H1 (cell line): ENCODE measurements around the gene CDC42BPB. TPM values are rescaled to one million over a fixed set of nuclear protein-coding genes. Genes with fewer than 3 reads are reported as not detected.

Experiments used
- CTCF ChIA-PET: fragments of 300-600 bp; sonication (Branson Sonifier 250); formaldehyde crosslinking; loops from one replicate; lab custom pipeline; 2021; ENCODE audit not compliant: partially characterized antibody; lab: Charles Lee
- POLR2A ChIA-PET: fragments of 300-600 bp; sonication (Branson Sonifier 250); formaldehyde crosslinking; loops from one replicate; lab custom pipeline; 2021; ENCODE audit warnings: inconsistent platforms; ENCODE audit not compliant: partially characterized antibody; lab: Charles Lee
- DNase-seq, 2 experiments: peaks; one replicate each; pipeline versions ENCODE4 v3.0.0 to v3.0.0-alpha.2; 2010 to 2022; ENCODE audit warnings: low spot score in 2 of 2, low read depth in 1 of 2, mixed read lengths in 1 of 2
- FAIRE-seq: peaks from 2 replicates; lab custom pipeline; 2011; peaks lifted over from hg19 to GRCh38; lab: Jason Lieb, UNC
- H2AFZ ChIP-seq: 2 replicates; pipeline ENCODE4 v1.8.1; 2012; ENCODE audit warnings: low read length, inconsistent platforms
- H2AK5ac ChIP-seq: 2 replicates; pipeline ENCODE4 v1.6.1; 2013; ENCODE audit warnings: low read depth, low read length
- H2BK120ac ChIP-seq: replicated peaks from 2 replicates; pipeline ENCODE3; 2013; ENCODE audit warnings: low read depth, low read length, inconsistent platforms
- H2BK12ac ChIP-seq: 2 replicates; pipeline ENCODE4 v1.6.1; 2013; ENCODE audit warnings: low read depth, low read length
- H2BK15ac ChIP-seq: 2 replicates; pipeline ENCODE4 v1.6.1; 2013; ENCODE audit warnings: low read length
- H2BK20ac ChIP-seq: 2 replicates; pipeline ENCODE4 v1.6.1; 2013; ENCODE audit warnings: low read length
- H2BK5ac ChIP-seq: 2 replicates; pipeline ENCODE4 v1.6.1; 2013; ENCODE audit warnings: low read depth, low read length
- H3K14ac ChIP-seq: 2 replicates; pipeline ENCODE4 v1.6.1; 2013; ENCODE audit warnings: inconsistent platforms; ENCODE audit not compliant: insufficient read length
- H3K18ac ChIP-seq: 2 replicates; pipeline ENCODE4 v1.6.1; 2013; ENCODE audit warnings: low read length; ENCODE audit errors: extremely low read depth
- H3K23ac ChIP-seq: 2 replicates; pipeline ENCODE4 v1.6.1; 2013; ENCODE audit warnings: inconsistent platforms; ENCODE audit not compliant: insufficient read length
- H3K23me2 ChIP-seq: 2 replicates; pipeline ENCODE4 v1.6.1; 2013; ENCODE audit warnings: low read depth, low read length
- H3K27ac ChIP-seq: 2 replicates; pipeline ENCODE4 v1.6.1; 2011; ENCODE audit warnings: low read depth, low read length, inconsistent platforms
- H3K27me3 ChIP-seq, 4 experiments: replicated peaks in 1 of 4; 1 replicate in 1 of 4; 2 replicates in 3 of 4; pipeline versions ENCODE4 v1.6.1 to v1.8.1; 2011 to 2013; ENCODE audit warnings: low read length in 3 of 4, mild to moderate bottlenecking in 3 of 4, inconsistent platforms in 2 of 4, mixed read lengths in 2 of 4, moderate library complexity in 1 of 4; ENCODE audit not compliant: control insufficient read depth in 3 of 4, insufficient read depth in 3 of 4; ENCODE audit errors: extremely low read depth in 1 of 4
- H3K36me3 ChIP-seq, 4 experiments: 2 replicates each; pipeline versions ENCODE4 v1.6.1 to v1.8.1; 2011 to 2013; ENCODE audit warnings: mild to moderate bottlenecking in 4 of 4, low read length in 3 of 4, moderate library complexity in 2 of 4, control low read depth in 1 of 4, inconsistent platforms in 1 of 4; ENCODE audit not compliant: insufficient read depth in 4 of 4, control insufficient read depth in 2 of 4
- H3K4ac ChIP-seq: replicated peaks from 2 replicates; pipeline ENCODE3; 2013; ENCODE audit warnings: low read length, low read depth, mixed read lengths, inconsistent platforms; ENCODE audit not compliant: insufficient read length
- H3K4me1 ChIP-seq, 4 experiments: replicated peaks in 1 of 4; 1 replicate in 1 of 4; 2 replicates in 3 of 4; pipeline versions ENCODE4 v1.6.1 to v1.8.1; 2011 to 2013; ENCODE audit warnings: low read length in 3 of 4, inconsistent platforms in 2 of 4, mixed read lengths in 1 of 4; ENCODE audit not compliant: insufficient read depth in 4 of 4, control insufficient read depth in 3 of 4
- H3K4me2 ChIP-seq, 2 experiments: 2 replicates each; pipeline versions ENCODE4 v1.6.1 to v1.8.1; 2011 to 2013; ENCODE audit warnings: low read depth in 2 of 2, low read length in 2 of 2, control low read depth in 1 of 2, inconsistent platforms in 1 of 2, mild to moderate bottlenecking in 1 of 2; ENCODE audit not compliant: insufficient read depth in 1 of 2
- H3K4me3 ChIP-seq, 4 experiments: fragments of 200-600, 300-600 bp in 1 of 4; sonication (generic), shearing (Covaris generic), sonication (Bioruptor Twin) in 1 of 4; 2 replicates each; pipeline versions ENCODE4 v1.5.1 to v1.8.1; 2011 to 2016; ENCODE audit warnings: low read length in 4 of 4, low read depth in 3 of 4, control low read depth in 2 of 4, inconsistent platforms in 2 of 4, mild to moderate bottlenecking in 2 of 4, mixed read lengths in 1 of 4, moderate library complexity in 1 of 4; ENCODE audit not compliant: insufficient read depth in 2 of 4; ENCODE audit errors: extremely low read depth in 1 of 4
- H3K56ac ChIP-seq: replicated peaks from 2 replicates; pipeline ENCODE3; 2013; ENCODE audit warnings: low read depth, mild to moderate bottlenecking, mixed read lengths, low read length, inconsistent platforms; ENCODE audit not compliant: insufficient read length
- H3K79me1 ChIP-seq: 2 replicates; pipeline ENCODE4 v1.6.1; 2013; ENCODE audit warnings: low read depth, low read length, control low read depth
- H3K79me2 ChIP-seq, 2 experiments: 2 replicates each; pipeline versions ENCODE4 v1.6.1 to v1.8.1; 2012 to 2013; ENCODE audit warnings: low read length in 2 of 2, mild to moderate bottlenecking in 2 of 2, inconsistent platforms in 1 of 2; ENCODE audit not compliant: insufficient read depth in 2 of 2, control insufficient read depth in 1 of 2
- H3K9ac ChIP-seq, 4 experiments: replicated peaks in 1 of 4; 1 replicate in 1 of 4; 2 replicates in 3 of 4; pipeline versions ENCODE4 v1.6.1 to v1.8.1; 2011 to 2013; ENCODE audit warnings: low read depth in 3 of 4, low read length in 3 of 4, control low read depth in 2 of 4, mild to moderate bottlenecking in 2 of 4, moderate library complexity in 2 of 4, inconsistent platforms in 1 of 4; ENCODE audit errors: extremely low read depth in 1 of 4
- H3K9me3 ChIP-seq, 2 experiments: 2 replicates each; pipeline versions ENCODE4 v1.6.1 to v1.8.1; 2012 to 2013; ENCODE audit warnings: mild to moderate bottlenecking in 2 of 2, moderate library complexity in 2 of 2, control low read depth in 1 of 2, inconsistent platforms in 1 of 2, low read depth in 1 of 2, low read length in 1 of 2, mixed read lengths in 1 of 2; ENCODE audit not compliant: insufficient read depth in 2 of 2
- H4K20me1 ChIP-seq, 2 experiments: replicated peaks in 1 of 2; 2 replicates each; pipeline versions ENCODE3 to v1.8.1; 2011 to 2013; ENCODE audit warnings: inconsistent platforms in 2 of 2, low read length in 2 of 2, mild to moderate bottlenecking in 1 of 2; ENCODE audit not compliant: insufficient read depth in 2 of 2, control insufficient read depth in 1 of 2
- H4K5ac ChIP-seq: 2 replicates; pipeline ENCODE4 v1.6.1; 2013; ENCODE audit warnings: low read length, low read depth, mixed read lengths, inconsistent platforms; ENCODE audit not compliant: insufficient read length
- H4K8ac ChIP-seq: 2 replicates; pipeline ENCODE4 v1.8.0; 2013; ENCODE audit warnings: mild to moderate bottlenecking, moderate library complexity, low read length, inconsistent platforms; ENCODE audit not compliant: insufficient read depth; ENCODE audit errors: extremely low read depth
- H4K91ac ChIP-seq: replicated peaks from 2 replicates; pipeline ENCODE3; 2013; ENCODE audit warnings: low read length, mixed read lengths, inconsistent platforms; ENCODE audit not compliant: insufficient read length
- ASH2L ChIP-seq: fragments of 200-600, 300-600 bp; sonication (generic); IDR thresholded peaks from one replicate; pipeline ENCODE4 v1.7.1; 2017; ENCODE audit warnings: low read length
- CHD1 ChIP-seq: IDR thresholded peaks from 2 replicates; pipeline ENCODE4 v1.6.1; 2012; ENCODE audit warnings: low read depth, low read length, improper control_type of control experiment
- CHD2 ChIP-seq: IDR thresholded peaks from 2 replicates; pipeline ENCODE4 v1.6.1; 2012; ENCODE audit warnings: low read length, improper control_type of control experiment
- CREB1 ChIP-seq: IDR thresholded peaks from 2 replicates; pipeline ENCODE4 v1.6.1; 2012; ENCODE audit warnings: inconsistent platforms
- CTCF ChIP-seq, 3 experiments: IDR thresholded peaks; 1 replicate in 2 of 3; 2 replicates in 1 of 3; pipeline versions ENCODE4 v1.5.1 to v1.6.1; 2011; ENCODE audit warnings: low read length in 3 of 3, mild to moderate bottlenecking in 3 of 3, inconsistent platforms in 2 of 3, low read depth in 1 of 3, moderate library complexity in 1 of 3; ENCODE audit not compliant: insufficient read depth in 1 of 3; ENCODE audit errors: control extremely low read depth in 1 of 3
- EZH2 ChIP-seq: fragments of 200-600 bp; sonication (generic); IDR thresholded peaks from 2 replicates; pipeline ENCODE4 v1.7.1; 2012; ENCODE audit warnings: low read depth, mild to moderate bottlenecking, moderate library complexity, low read length, inconsistent platforms; ENCODE audit not compliant: severe bottlenecking
- HDAC2 ChIP-seq, 2 experiments: fragments of 300-600 bp in 1 of 2; sonication (generic) in 1 of 2; IDR thresholded peaks; 2 replicates each; pipeline ENCODE4 v1.6.1; 2011 to 2012; ENCODE audit warnings: low read depth in 2 of 2, low read length in 2 of 2, mild to moderate bottlenecking in 2 of 2, moderate library complexity in 2 of 2, borderline replicate concordance in 1 of 2, inconsistent platforms in 1 of 2
- JUN ChIP-seq: IDR thresholded peaks from 2 replicates; pipeline ENCODE4 v1.6.1; 2011; ENCODE audit warnings: low read depth, mild to moderate bottlenecking, improper control_type of control experiment, low read length
- MAFK ChIP-seq: IDR thresholded peaks from 2 replicates; pipeline ENCODE4 v1.6.1; 2012; ENCODE audit warnings: low read depth, mild to moderate bottlenecking, improper control_type of control experiment, low read length
- NANOG ChIP-seq: IDR thresholded peaks from 2 replicates; pipeline ENCODE4 v1.6.1; 2011; ENCODE audit warnings: low read length, low read depth, mild to moderate bottlenecking, inconsistent platforms; ENCODE audit not compliant: insufficient read depth, poor library complexity, severe bottlenecking
- RFX5 ChIP-seq: IDR thresholded peaks from 2 replicates; pipeline ENCODE4 v1.6.1; 2011; ENCODE audit warnings: low read depth, low read length, improper control_type of control experiment, borderline replicate concordance
- SP2 ChIP-seq: IDR thresholded peaks from 2 replicates; pipeline ENCODE4 v1.6.1; 2012; ENCODE audit warnings: mild to moderate bottlenecking, low read length, inconsistent platforms
- WGBS, 2 experiments: shearing (Covaris generic) in 1 of 2; methylation state at CpG; one replicate each; pipeline versions ENCODE4 v1.1.6 to v1.1.7; 2013 to 2015; ENCODE audit warnings: low lambda C conversion rate in 2 of 2, mixed read lengths in 2 of 2, inconsistent platforms in 1 of 2, low coverage in 1 of 2, missing lambda C conversion rate in 1 of 2; ENCODE audit not compliant: insufficient replicate concordance in 2 of 2, insufficient coverage in 1 of 2, insufficient read length in 1 of 2; ENCODE audit errors: extremely low coverage in 1 of 2, missing lambda C conversion rate in 1 of 2; 5-methylcytosine and 5-hydroxymethylcytosine counted together
- polyA plus RNA-seq, 7 experiments: library from polyadenylated mRNA; depleted of rRNA in 3 of 7; stranded (reverse) in 5 of 7; unstranded in 2 of 7; fragments of >200 nt in 5 of 7; fragments of 200-250 nt in 2 of 7; gene quantifications; 1 replicate in 5 of 7; 2 replicates in 1 of 7; 4 replicates in 1 of 7; pipeline versions ENCODE4 v1.2.1 to v1.2.3, GENCODE V29; 2011 to 2013; ENCODE audit warnings: missing spikeins in 2 of 7, mixed read lengths in 2 of 7
- total RNA-seq: library from RNA; stranded (reverse); fragmentation: NEBNext Ultra II Directional; extraction: Animal tissue kit (Norgen Biotek cat#: 25700); gene quantifications from 2 replicates; pipeline ENCODE4 v1.2.1, GENCODE V29; 2021

The CDC42BPB gene
- total and polyA plus RNA-seq, 2 of the 8 experiments (the other 6 are each of a cell fraction or from before 2014, with no cell fraction given): 51.2 to 88.2 TPM

GRCh38 chr14:102985665-102986064, 71.7 kb downstream of the CDC42BPB start:
- H3K4me1 ChIP-seq: no peaks in the 10 kb centered on the region
- H2AK5ac ChIP-seq: no peak overlapping the region
- H2BK5ac ChIP-seq: no peak overlapping the region
- no peak overlapping the region for H3K56ac ChIP-seq
- no peak overlapping the region for H3K4me2 ChIP-seq
- no peak overlapping the region for H4K91ac ChIP-seq
- FAIRE-seq (no peak), DNase-seq (no peak)
- no peak overlapping the region for H4K8ac ChIP-seq
- H3K9ac ChIP-seq: no peak overlapping the region
- ChIA-PET CTCF (interaction anchor here (0.5 kb wide), 1 partner anchor 560 kb away, joined by 3 read pairs; no protein-coding TSS in a partner anchor), POLR2A (no interaction called here)
- no peaks in the 10 kb centered on the region; the same call in 1 of the 2 replicates for H3K79me1 ChIP-seq
- H2BK120ac ChIP-seq: no peak overlapping the region
- peaks cover 5 to 19% (median 13%) of the 10 kb centered on the region in 4 experiments; a peak in 7 of 8 replicates for H3K36me3 ChIP-seq
- no peaks in the 10 kb centered on the region for H3K27me3 ChIP-seq
- no peak overlapping the region for H3K27ac ChIP-seq
- no peak overlapping the region for H3K23ac ChIP-seq
- no peak overlapping the region for H2AFZ ChIP-seq
- H3K23me2 ChIP-seq: no peaks in the 10 kb centered on the region
- H3K4me3 ChIP-seq: no peak overlapping the region
- H3K4ac ChIP-seq: no peak overlapping the region
- no peak overlapping the region for H3K18ac ChIP-seq
- no peak overlapping the region for H2BK12ac ChIP-seq
- H2BK20ac ChIP-seq: no peak overlapping the region
- H4K20me1 ChIP-seq: peaks cover 0 to 3% of the 10 kb centered on the region in 2 experiments
- WGBS, 2 experiments: 87% methylated on average over 10 of the region's 10 CpGs; no CpG with 5 or more reads in 1 of the 2 experiments
- no peak overlapping the region for H4K5ac ChIP-seq
- 0 out of 4 replicates have a peak, but pooled peaks cover 0 to 5% of the 10 kb centered on the region in 2 experiments for H3K9me3 ChIP-seq
- H3K14ac ChIP-seq: no peak overlapping the region
- peaks cover 0 to 2% of the 10 kb centered on the region in 2 experiments; a peak in 1 of 4 replicates for H3K79me2 ChIP-seq
- H2BK15ac ChIP-seq: no peak overlapping the region
- TF ChIP-seq RFX5 (no peak), JUN (no peak), ASH2L (no peak), CREB1 (no peak), HDAC2 (IDR thresholded peaks at IDR 0.05; ENCODE audit: borderline replicate concordance in 1 of 2, low read depth in 2 of 2, low read length in 2 of 2) (no peak), SP2 (no peak), CHD1 (no peak), CHD2 (no peak), CTCF (IDR thresholded peaks at IDR 0.05; ENCODE audit: control extremely low read depth in 1 of 3, insufficient read depth in 1 of 3, low read depth in 1 of 3, low read length in 3 of 3) (no peak), MAFK (no peak), EZH2 (no peak), NANOG (no peak)
